HepG2 (cell line): ENCODE results near the gene UBTD1. TPM values are rescaled to one million over a fixed set of nuclear protein-coding genes. Genes with fewer than 3 reads are reported as not detected.
A peak's percentile ranks its signal among the peaks of the same experiment; 100 is the strongest.

Experiments
- ARID2 ChIP-seq: sonication (generic); formaldehyde crosslinking; IDR thresholded peaks from 2 replicates; pipeline ENCODE4 v1.8.1; 2022; ENCODE audit warnings: mild to moderate bottlenecking, missing genetic modification reagents, borderline replicate concordance
- BCLAF1 ChIP-seq: fragments of 450-650 bp; IDR thresholded peaks from 2 replicates; pipeline ENCODE4 v1.6.1; 2017; ENCODE audit warnings: mild to moderate bottlenecking
- ETV5 ChIP-seq: IDR thresholded peaks from 2 replicates; pipeline ENCODE4 v1.6.1; 2018; ENCODE audit warnings: missing biosample characterization, missing genetic modification reagents, inconsistent platforms, borderline replicate concordance
- HIVEP1 ChIP-seq: sonication (generic); formaldehyde crosslinking; IDR thresholded peaks from 2 replicates; pipeline ENCODE4 v1.4.0; 2020; ENCODE audit warnings: mild to moderate bottlenecking, missing genetic modification reagents
- HNRNPLL ChIP-seq: fragments of 200-400 bp; formaldehyde crosslinking; IDR thresholded peaks from 2 replicates; pipeline ENCODE4 v1.6.1; 2017; ENCODE audit warnings: mild to moderate bottlenecking, low read depth, low read length; ENCODE audit not compliant: poor library complexity, severe bottlenecking
- MAX ChIP-seq: IDR thresholded peaks from 2 replicates; pipeline ENCODE4 v1.6.1; 2012; ENCODE audit warnings: inconsistent platforms
- SMARCE1 ChIP-seq: fragments of 450-650 bp; IDR thresholded peaks from 2 replicates; pipeline ENCODE4 v1.6.1; 2017; ENCODE audit warnings: borderline replicate concordance
- TAF1 ChIP-seq: sonication (generic); formaldehyde crosslinking; IDR thresholded peaks from 2 replicates; pipeline ENCODE4 v1.4.0; 2020; ENCODE audit warnings: missing genetic modification reagents
- THAP11 ChIP-seq: IDR thresholded peaks from 2 replicates; pipeline ENCODE4 v1.6.1; 2016; ENCODE audit warnings: missing biosample characterization, missing genetic modification reagents
- ZFP36L1 ChIP-seq: sonication (generic); formaldehyde crosslinking; IDR thresholded peaks from 2 replicates; pipeline ENCODE4 v1.8.0; 2022; ENCODE audit warnings: mild to moderate bottlenecking, missing genetic modification reagents, moderate library complexity
- ZMAT3 ChIP-seq: sonication (generic); formaldehyde crosslinking; conservative IDR thresholded peaks from 2 replicates; pipeline ENCODE4 v1.7.0; 2021; ENCODE audit warnings: missing genetic modification reagents
- ZNF572 ChIP-seq: sonication (generic); formaldehyde crosslinking; IDR thresholded peaks from 2 replicates; pipeline ENCODE4 v1.5.1; 2020; ENCODE audit warnings: mild to moderate bottlenecking, missing genetic modification reagents
- ZNF619 ChIP-seq: sonication (generic); formaldehyde crosslinking; IDR thresholded peaks from 2 replicates; pipeline ENCODE4 v1.4.0; 2020; ENCODE audit warnings: mild to moderate bottlenecking, missing genetic modification reagents
- ZNF770 ChIP-seq: sonication (generic); formaldehyde crosslinking; IDR thresholded peaks from 2 replicates; pipeline ENCODE4 v1.5.0; 2020; ENCODE audit warnings: mild to moderate bottlenecking, missing genetic modification reagents
- ZNF782 ChIP-seq: sonication (generic); formaldehyde crosslinking; IDR thresholded peaks from 2 replicates; pipeline ENCODE4 v1.4.0; 2020; ENCODE audit warnings: missing genetic modification reagents, mild to moderate bottlenecking, borderline replicate concordance
- ZNF790 ChIP-seq: sonication (generic); formaldehyde crosslinking; IDR thresholded peaks from 2 replicates; pipeline ENCODE4 v1.8.0; 2022; ENCODE audit warnings: missing genetic modification reagents, mild to moderate bottlenecking, borderline replicate concordance
- ZSCAN22 ChIP-seq: sonication (generic); formaldehyde crosslinking; IDR thresholded peaks from 2 replicates; pipeline ENCODE4 v1.4.0; 2020; ENCODE audit warnings: mild to moderate bottlenecking, missing genetic modification reagents
- polyA plus RNA-seq, 8 experiments: library from polyadenylated mRNA; depleted of rRNA in 3 of 8; stranded (reverse) in 7 of 8; unstranded in 1 of 8; fragments of >200 nt; fragmentation: Illumina TruSeq in 4 of 8; extraction: Trizol in 4 of 8; gene quantifications; 2 replicates each; pipeline versions ENCODE4 v1.2.1 to v1.2.3, GENCODE V29; 2011 to 2016; ENCODE audit warnings: low read depth in 4 of 8, missing spikeins in 1 of 8, mixed read lengths in 1 of 8; ENCODE audit not compliant: insufficient read depth in 1 of 8
- total RNA-seq, 5 experiments: library from RNA; depleted of rRNA; stranded (reverse); fragments of >200 nt; fragmentation: Illumina TruSeq; extraction: Trizol; gene quantifications; 2 replicates each; pipeline ENCODE4 v1.2.3, GENCODE V29; 2016; ENCODE audit warnings: low read depth in 1 of 5
- TF ChIP-seq, protein P1 (sequence below): sonication (generic); formaldehyde crosslinking; IDR thresholded peaks from 2 replicates; pipeline ENCODE4 v1.4.0; 2020; ENCODE audit warnings: missing genetic modification reagents, mild to moderate bottlenecking, borderline replicate concordance
- TF ChIP-seq, protein P2 (sequence below): sonication (generic); formaldehyde crosslinking; IDR thresholded peaks from 2 replicates; pipeline ENCODE4 v1.5.0; 2020; ENCODE audit warnings: mild to moderate bottlenecking, missing genetic modification reagents, moderate library complexity

Gene UBTD1
- total and polyA plus RNA-seq, 2 of the 13 experiments (the other 11 are each of a cell fraction or from before 2014, with no cell fraction given), result 7.9 to 10.0 TPM

DNA sequence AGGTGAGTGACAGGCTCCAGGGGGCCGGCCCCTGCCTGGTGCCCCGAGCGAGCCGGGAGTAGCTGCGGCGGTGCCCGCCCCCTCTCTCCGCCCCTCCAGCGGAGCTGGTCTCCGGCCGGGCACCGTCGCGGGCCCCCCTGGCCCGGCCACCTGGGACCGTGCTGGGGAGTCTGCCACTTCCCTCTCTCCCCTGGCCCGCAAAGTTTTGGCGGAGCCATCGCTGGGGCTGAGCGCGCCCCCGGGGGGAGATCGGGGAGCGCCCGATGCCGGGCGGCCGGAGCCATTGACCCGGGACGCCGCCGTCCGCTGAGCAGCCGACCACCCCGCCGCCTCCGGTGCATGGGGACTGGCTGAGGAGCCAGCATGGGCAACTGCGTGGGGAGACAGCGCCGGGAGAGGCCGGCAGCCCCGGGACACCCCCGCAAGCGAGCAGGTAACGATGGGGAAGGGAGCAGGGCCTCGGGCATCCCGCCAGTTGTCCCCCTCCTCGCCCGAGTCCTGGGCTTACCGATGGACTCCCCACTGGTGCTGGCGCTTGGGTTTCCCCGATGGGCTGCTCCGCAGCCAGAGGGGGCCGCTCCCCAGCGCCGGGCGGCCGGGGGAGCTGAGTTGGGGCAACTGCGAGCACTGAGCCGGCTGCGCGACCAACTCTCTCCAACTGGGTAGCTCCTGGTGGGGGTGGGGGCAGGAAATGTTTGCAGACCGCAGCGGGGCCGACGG, at the start of gene UBTD1 (continued):
- TF ChIP-seq HNRNPLL (peak; percentile 41), ZNF619 (CRISPR knock-in tag) (no peak), ETV5 (CRISPR knock-in tag) (0 out of 2 replicates have a peak, but pooled peaks have one; percentile 10), ZNF782 (CRISPR knock-in tag) (0 out of 2 replicates have a peak, but pooled peaks have one; percentile 29), ZSCAN22 (CRISPR knock-in tag) (no peak), ZNF572 (CRISPR knock-in tag) (no peak), SMARCE1 (no peak), ZMAT3 (CRISPR knock-in tag) (0 out of 2 replicates have a peak, but pooled peaks have one; percentile 35), MAX (no peak), ARID2 (CRISPR knock-in tag) (no peak), HIVEP1 (CRISPR knock-in tag) (peak; percentile 39; the same call in 1 of the 2 replicates), TAF1 (no peak), ZFP36L1 (no peak), ZNF790 (CRISPR knock-in tag) (peak; percentile 59; the same call in 1 of the 2 replicates), THAP11 (CRISPR knock-in tag) (no peak), BCLAF1 (no peak), ZNF770 (peak; percentile 27; the same call in 1 of the 2 replicates)
- TF ChIP-seq, protein P1, sequence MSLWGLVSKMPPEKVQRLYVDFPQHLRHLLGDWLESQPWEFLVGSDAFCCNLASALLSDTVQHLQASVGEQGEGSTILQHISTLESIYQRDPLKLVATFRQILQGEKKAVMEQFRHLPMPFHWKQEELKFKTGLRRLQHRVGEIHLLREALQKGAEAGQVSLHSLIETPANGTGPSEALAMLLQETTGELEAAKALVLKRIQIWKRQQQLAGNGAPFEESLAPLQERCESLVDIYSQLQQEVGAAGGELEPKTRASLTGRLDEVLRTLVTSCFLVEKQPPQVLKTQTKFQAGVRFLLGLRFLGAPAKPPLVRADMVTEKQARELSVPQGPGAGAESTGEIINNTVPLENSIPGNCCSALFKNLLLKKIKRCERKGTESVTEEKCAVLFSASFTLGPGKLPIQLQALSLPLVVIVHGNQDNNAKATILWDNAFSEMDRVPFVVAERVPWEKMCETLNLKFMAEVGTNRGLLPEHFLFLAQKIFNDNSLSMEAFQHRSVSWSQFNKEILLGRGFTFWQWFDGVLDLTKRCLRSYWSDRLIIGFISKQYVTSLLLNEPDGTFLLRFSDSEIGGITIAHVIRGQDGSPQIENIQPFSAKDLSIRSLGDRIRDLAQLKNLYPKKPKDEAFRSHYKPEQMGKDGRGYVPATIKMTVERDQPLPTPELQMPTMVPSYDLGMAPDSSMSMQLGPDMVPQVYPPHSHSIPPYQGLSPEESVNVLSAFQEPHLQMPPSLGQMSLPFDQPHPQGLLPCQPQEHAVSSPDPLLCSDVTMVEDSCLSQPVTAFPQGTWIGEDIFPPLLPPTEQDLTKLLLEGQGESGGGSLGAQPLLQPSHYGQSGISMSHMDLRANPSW (CRISPR knock-in tag), result no peak
- TF ChIP-seq, protein P2, sequence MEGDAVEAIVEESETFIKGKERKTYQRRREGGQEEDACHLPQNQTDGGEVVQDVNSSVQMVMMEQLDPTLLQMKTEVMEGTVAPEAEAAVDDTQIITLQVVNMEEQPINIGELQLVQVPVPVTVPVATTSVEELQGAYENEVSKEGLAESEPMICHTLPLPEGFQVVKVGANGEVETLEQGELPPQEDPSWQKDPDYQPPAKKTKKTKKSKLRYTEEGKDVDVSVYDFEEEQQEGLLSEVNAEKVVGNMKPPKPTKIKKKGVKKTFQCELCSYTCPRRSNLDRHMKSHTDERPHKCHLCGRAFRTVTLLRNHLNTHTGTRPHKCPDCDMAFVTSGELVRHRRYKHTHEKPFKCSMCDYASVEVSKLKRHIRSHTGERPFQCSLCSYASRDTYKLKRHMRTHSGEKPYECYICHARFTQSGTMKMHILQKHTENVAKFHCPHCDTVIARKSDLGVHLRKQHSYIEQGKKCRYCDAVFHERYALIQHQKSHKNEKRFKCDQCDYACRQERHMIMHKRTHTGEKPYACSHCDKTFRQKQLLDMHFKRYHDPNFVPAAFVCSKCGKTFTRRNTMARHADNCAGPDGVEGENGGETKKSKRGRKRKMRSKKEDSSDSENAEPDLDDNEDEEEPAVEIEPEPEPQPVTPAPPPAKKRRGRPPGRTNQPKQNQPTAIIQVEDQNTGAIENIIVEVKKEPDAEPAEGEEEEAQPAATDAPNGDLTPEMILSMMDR (CRISPR knock-in tag), result peak; percentile 17; the same call in 1 of the 2 replicates
